Esophagus squamous epithelium (tissue), 5 donors: ENCODE data around the gene UBAC2. TPM values are rescaled to one million over a fixed set of nuclear protein-coding genes. Genes with fewer than 3 reads are reported as not detected.

Source experiments
- DNase-seq: peaks from one replicate; lab custom pipeline; 2025; lab: John Stamatoyannopoulos, UW
- H3K27ac ChIP-seq, 4 donors: fragments of 200-600 bp; sonication (generic); one replicate each; pipeline ENCODE4 v1.5.1; 2016 to 2019; ENCODE audit warnings: mild to moderate bottlenecking in 1 of 4
- H3K27me3 ChIP-seq, 4 donors: fragments of 200-600 bp; sonication (generic); 1 replicate in 3 of 4; 2 replicates in 1 of 4; pipeline versions ENCODE4 v1.5.1 to v1.6.0; 2017 to 2021; ENCODE audit warnings: antibody characterized with exemption in 1 of 4
- H3K36me3 ChIP-seq, 3 donors: fragments of 200-600 bp; sonication (generic); one replicate each; pipeline ENCODE4 v1.5.1; 2016 to 2019
- H3K4me1 ChIP-seq, 3 donors: fragments of 200-600 bp; sonication (generic); one replicate each; pipeline ENCODE4 v1.5.1; 2017 to 2019
- H3K4me3 ChIP-seq, 4 donors: fragments of 200-600 bp; sonication (generic); 1 replicate in 3 of 4; 2 replicates in 1 of 4; pipeline ENCODE4 v1.5.1; 2016 to 2019; ENCODE audit warnings: mild to moderate bottlenecking in 2 of 4, moderate library complexity in 1 of 4
- H3K9me3 ChIP-seq, 3 donors: fragments of 200-600 bp; sonication (generic); one replicate each; pipeline ENCODE4 v1.5.1; 2016 to 2019
- POLR2A ChIP-seq, 4 donors: fragments of 450-650 bp; IDR thresholded peaks; one replicate each; pipeline ENCODE4 v1.6.1; 2017; ENCODE audit warnings: antibody characterized with exemption in 4 of 4, mild to moderate bottlenecking in 4 of 4, moderate library complexity in 3 of 4
- whole genome bisulfite sequencing, 2 donors: methylation state at CpG; one replicate each; pipeline ENCODE4 v1.1.5; 2018; 5-methylcytosine and 5-hydroxymethylcytosine counted together
- intact Hi-C: fragments of 100-400 bp; cut with DNase I; formaldehyde crosslinking; loops from one replicate; pipeline ENCODE4 v1.15.0; 2022
- small RNA-seq, 4 donors: library from RNA; depleted of rRNA; stranded (forward); fragments of <200 nt; gene quantifications; one replicate each; pipeline ENCODE3, GENCODE V24; 2016
- total RNA-seq, 4 donors: library from RNA; depleted of rRNA; stranded (reverse); fragments of >200 nt; gene quantifications; one replicate each; pipeline ENCODE4 v1.1.0, GENCODE V29; 2016
- TF ChIP-seq, protein P1 (sequence below), 6 experiments: fragments of 450-650 bp in 4 of 6; fragments of 200-600 bp in 2 of 6; sonication (generic) in 2 of 6; IDR thresholded peaks; one replicate each; pipeline ENCODE4 v1.5.1; 2016 to 2019; ENCODE audit warnings: antibody characterized with exemption in 6 of 6, mild to moderate bottlenecking in 4 of 6, moderate library complexity in 4 of 6
- donor health status: DM: yes; HTN: yes; CAD: no.

The UBAC2 gene
- total RNA-seq, 4 donors from 2014 or later: 60.8 to 84.6 (median 75.0) TPM

DNA sequence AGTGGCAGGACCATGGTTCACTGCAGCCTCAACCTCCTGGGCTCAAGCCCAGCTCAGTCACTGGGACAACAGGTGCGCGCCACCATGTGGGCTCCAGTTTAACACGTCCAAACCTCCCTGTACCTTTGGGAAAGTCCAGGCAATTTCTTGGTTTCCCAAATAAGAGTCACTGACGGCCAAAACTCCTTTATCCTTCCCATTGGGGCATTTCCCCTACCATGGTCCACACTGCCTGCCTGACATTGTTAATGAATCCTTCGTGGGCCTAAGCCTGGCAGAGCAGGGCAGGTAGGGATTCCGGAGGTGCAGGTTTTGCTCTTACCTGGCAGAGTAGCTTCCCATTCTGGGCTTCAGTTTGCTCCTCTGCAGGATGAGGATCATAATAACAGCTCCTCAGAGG is 234.5 kb downstream of the UBAC2 start:
- H3K4me3 ChIP-seq: no peak overlapping the region
- H3K27ac ChIP-seq: no peak overlapping the region
- no peaks in the 10 kb centered on the region for H3K36me3 ChIP-seq

DNA sequence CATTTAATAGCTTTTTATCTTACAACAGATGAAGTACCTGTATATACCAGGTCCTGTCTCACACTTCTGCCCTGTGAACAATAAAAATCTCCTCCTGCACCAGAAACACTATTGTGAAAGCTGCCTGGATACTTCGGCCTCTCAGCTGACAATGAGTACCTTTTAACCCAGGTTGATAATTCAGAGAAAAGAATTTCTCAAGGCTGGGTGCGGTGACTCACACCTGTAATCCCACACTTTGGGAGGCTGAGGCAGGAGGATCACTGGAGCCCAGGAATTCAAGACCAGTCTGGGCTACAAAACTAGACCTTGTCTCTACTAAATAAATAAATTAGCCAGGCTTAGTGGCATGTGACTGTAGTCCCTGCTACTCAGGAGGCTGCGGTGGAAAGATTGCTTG is 235.3 kb downstream of the UBAC2 start:
- no peaks in the 10 kb centered on the region for H3K9me3 ChIP-seq
- H3K27me3 ChIP-seq: peaks cover 0 to 15% (median 0%) of the 10 kb centered on the region in 4 donors
- no peaks in the 10 kb centered on the region for H3K36me3 ChIP-seq
- no peak for DNase-seq
- peaks cover 5 to 31% (median 7%) of the 10 kb centered on the region in 3 donors for H3K4me1 ChIP-seq
- TF ChIP-seq, protein P1, sequence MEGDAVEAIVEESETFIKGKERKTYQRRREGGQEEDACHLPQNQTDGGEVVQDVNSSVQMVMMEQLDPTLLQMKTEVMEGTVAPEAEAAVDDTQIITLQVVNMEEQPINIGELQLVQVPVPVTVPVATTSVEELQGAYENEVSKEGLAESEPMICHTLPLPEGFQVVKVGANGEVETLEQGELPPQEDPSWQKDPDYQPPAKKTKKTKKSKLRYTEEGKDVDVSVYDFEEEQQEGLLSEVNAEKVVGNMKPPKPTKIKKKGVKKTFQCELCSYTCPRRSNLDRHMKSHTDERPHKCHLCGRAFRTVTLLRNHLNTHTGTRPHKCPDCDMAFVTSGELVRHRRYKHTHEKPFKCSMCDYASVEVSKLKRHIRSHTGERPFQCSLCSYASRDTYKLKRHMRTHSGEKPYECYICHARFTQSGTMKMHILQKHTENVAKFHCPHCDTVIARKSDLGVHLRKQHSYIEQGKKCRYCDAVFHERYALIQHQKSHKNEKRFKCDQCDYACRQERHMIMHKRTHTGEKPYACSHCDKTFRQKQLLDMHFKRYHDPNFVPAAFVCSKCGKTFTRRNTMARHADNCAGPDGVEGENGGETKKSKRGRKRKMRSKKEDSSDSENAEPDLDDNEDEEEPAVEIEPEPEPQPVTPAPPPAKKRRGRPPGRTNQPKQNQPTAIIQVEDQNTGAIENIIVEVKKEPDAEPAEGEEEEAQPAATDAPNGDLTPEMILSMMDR (IDR thresholded peaks at IDR 0.05): no peak
- no peak for TF ChIP-seq POLR2A (IDR thresholded peaks at IDR 0.05)
- intact Hi-C loops: loop anchor here (5.0 kb wide), 2 partner anchors 164 to 259 kb away; no protein-coding TSS in a partner anchor
- 45 to 50% methylated on average over 2 of the region's 3 CpGs for WGBS, 2 donors
- H3K27ac ChIP-seq: no peak overlapping the region
- no peak overlapping the region for H3K4me3 ChIP-seq

More for the DNA sequence above, 234.5 kb downstream of the UBAC2 start:
- TF ChIP-seq POLR2A (IDR thresholded peaks at IDR 0.05): no peak
- TF ChIP-seq, protein P1 (IDR thresholded peaks at IDR 0.05): no peak
- intact Hi-C loops: loop anchor here (5.0 kb wide), 2 partner anchors 163 to 258 kb away; no protein-coding TSS in a partner anchor
- DNase-seq: no peak
- Histone ChIP-seq H3K9me3 (no peaks in the 10 kb centered on the region), H3K27me3 (peaks cover 0 to 15% (median 0%) of the 10 kb centered on the region in 4 donors), H3K4me1 (peaks cover 5 to 31% (median 7%) of the 10 kb centered on the region in 3 donors)
- 90 to 94% methylated on average over 3 to 6 of the region's 6 CpGs for WGBS, 2 donors

Small RNAs within 50 kb of the gene (small RNA-seq; reads per million reads assigned to genes)
- 0 reads per million in 4 donors for gene MIR623
- gene RN7SKP9: 0 to 0.18 (median 0.14) reads per million in 4 donors

Other genes starting within 250 kb of the UBAC2 start
- 100 to 1,000 TPM in 3 of 4 donors, 10 to 100 TPM in 1; 94.7 to 240 (median 150) TPM for gene DOCK9, start 222.8 kb upstream of the UBAC2 start, total RNA-seq
- gene GPR18, start 57.5 kb downstream of the UBAC2 start, total RNA-seq: under 1 TPM in 1 of 4 donors, not detected in 3; 0.19 TPM
- gene GPR183, start 106.5 kb downstream of the UBAC2 start, total RNA-seq: 1 to 10 TPM in 3 of 4 donors, under 1 TPM in 1; 0.53 to 9.5 (median 3.2) TPM